Parathyroid adenoma (tissue), 2 donors: ENCODE results near the gene TRABD2B.

Source experiments
- H2AFZ ChIP-seq: fragments of 300-600 bp; sonication (generic); one replicate; pipeline ENCODE4 v1.7.0; 2017; ENCODE audit warnings: antibody characterized with exemption, mild to moderate bottlenecking
- H3K27ac ChIP-seq: fragments of 300-600 bp; sonication (generic); one replicate; pipeline ENCODE4 v1.7.0; 2017
- H3K27me3 ChIP-seq: fragments of 300-600 bp; sonication (generic); one replicate; pipeline ENCODE4 v1.7.0; 2017; ENCODE audit warnings: low read length; ENCODE audit not compliant: control insufficient read depth, insufficient read depth
- H3K36me3 ChIP-seq: fragments of 300-600 bp; sonication (generic); one replicate; pipeline ENCODE4 v1.7.0; 2017; ENCODE audit warnings: low read length; ENCODE audit not compliant: control insufficient read depth, insufficient read depth
- H3K4me1 ChIP-seq: fragments of 300-600 bp; sonication (generic); one replicate; pipeline ENCODE4 v1.7.0; 2017; ENCODE audit warnings: control low read depth
- H3K4me2 ChIP-seq: fragments of 300-600 bp; sonication (generic); one replicate; pipeline ENCODE4 v1.7.0; 2017; ENCODE audit warnings: low read length
- H3K4me3 ChIP-seq: fragments of 300-600 bp; sonication (generic); one replicate; pipeline ENCODE4 v1.7.0; 2017; ENCODE audit warnings: low read depth, low read length
- H3K79me2 ChIP-seq: fragments of 300-600 bp; sonication (generic); one replicate; pipeline ENCODE4 v1.7.0; 2017; ENCODE audit warnings: control low read depth
- H3K9ac ChIP-seq: fragments of 300-600 bp; sonication (generic); one replicate; pipeline ENCODE4 v1.7.0; 2017; ENCODE audit warnings: mild to moderate bottlenecking
- H3K9me3 ChIP-seq: fragments of 300-600 bp; sonication (generic); one replicate; pipeline ENCODE4 v1.7.0; 2017; ENCODE audit warnings: low read length; ENCODE audit not compliant: control insufficient read depth
- CTCF ChIP-seq: fragments of 300-600 bp; sonication (generic); IDR thresholded peaks from one replicate; pipeline ENCODE4 v1.7.0; 2017; ENCODE audit warnings: antibody characterized with exemption, mild to moderate bottlenecking
- donor health status: primary hyperparathyroidism.

TRABD2B gene

DNA sequence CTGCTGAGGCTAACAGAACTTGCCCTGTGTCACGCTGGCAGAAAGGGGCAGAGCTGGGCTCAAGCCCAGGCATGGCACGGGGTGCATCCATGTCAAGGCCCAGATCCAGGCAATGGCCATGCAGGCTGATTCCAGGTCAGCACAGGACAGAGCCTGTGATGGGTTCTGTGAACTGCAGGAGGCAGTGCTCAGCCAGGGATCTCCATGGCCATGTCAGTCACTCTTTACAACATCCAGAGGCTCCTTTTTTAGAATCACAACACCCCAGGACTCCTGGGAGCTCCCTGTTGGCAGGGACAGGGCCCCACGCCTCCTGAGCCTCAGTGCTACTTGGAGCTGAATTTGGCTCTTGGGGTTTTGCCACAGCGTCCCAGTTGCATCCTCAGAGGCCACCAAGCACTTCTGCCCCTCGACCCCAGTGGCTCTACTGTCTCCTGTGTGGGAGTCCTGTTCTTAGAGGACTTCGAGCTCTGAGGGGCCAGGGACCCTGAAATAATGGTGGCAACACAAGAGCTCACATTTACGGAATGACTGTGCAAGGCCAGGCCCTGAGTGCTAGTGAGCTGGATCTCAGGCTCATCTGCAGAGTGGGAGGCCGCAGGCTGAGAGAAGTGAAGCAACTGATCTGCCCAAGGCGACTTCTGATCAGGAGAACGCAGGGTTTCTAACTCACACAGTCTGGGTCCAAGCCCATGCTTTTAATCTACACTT lies 211.5 kb downstream of the TRABD2B start:
- H3K79me2 ChIP-seq: no peaks in the 10 kb centered on the region
- no peaks in the 10 kb centered on the region for H3K9me3 ChIP-seq
- H3K4me2 ChIP-seq: no peak overlapping the region
- no peak overlapping the region for H3K27ac ChIP-seq
- H3K27me3 ChIP-seq: no peaks in the 10 kb centered on the region
- no peak overlapping the region for H3K4me3 ChIP-seq
- no peaks in the 10 kb centered on the region for H3K36me3 ChIP-seq
- H3K4me1 ChIP-seq: no peaks in the 10 kb centered on the region
- no peak overlapping the region for H3K9ac ChIP-seq
- no peak overlapping the region for H2AFZ ChIP-seq
- TF ChIP-seq CTCF: no peak

DNA sequence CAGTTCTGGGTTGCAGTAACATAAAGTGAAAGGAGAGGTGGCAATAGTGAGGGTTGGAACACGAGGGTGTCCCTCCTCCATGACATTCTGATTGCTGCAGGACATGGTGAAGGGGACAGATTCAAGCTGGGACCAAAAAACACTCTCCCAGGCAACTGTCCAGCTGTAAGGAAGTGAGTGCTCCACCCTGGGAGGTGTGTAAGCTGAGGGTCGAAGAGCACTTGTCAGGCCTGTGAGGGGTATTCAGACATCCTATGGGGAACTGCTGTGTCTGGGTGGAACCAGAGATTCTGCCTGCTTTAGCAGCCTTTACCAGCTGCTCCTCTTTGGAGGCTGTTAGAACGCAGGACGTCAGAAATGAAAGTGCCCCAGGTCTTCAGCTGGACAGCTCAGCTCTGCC lies 212.1 kb downstream of the TRABD2B start:
- no peak for TF ChIP-seq CTCF
- no peaks in the 10 kb centered on the region for H3K9me3 ChIP-seq
- no peaks in the 10 kb centered on the region for H3K27me3 ChIP-seq
- H3K36me3 ChIP-seq: no peaks in the 10 kb centered on the region
- H2AFZ ChIP-seq: no peak overlapping the region
- no peak overlapping the region for H3K9ac ChIP-seq
- no peaks in the 10 kb centered on the region for H3K4me1 ChIP-seq
- H3K27ac ChIP-seq: no peak overlapping the region
- H3K4me3 ChIP-seq: no peak overlapping the region
- no peaks in the 10 kb centered on the region for H3K79me2 ChIP-seq
- H3K4me2 ChIP-seq: no peak overlapping the region

GRCh38 chr1:47784497-47784822 lies 212.7 kb downstream of the TRABD2B start:
- Histone ChIP-seq H3K9me3 (no peaks in the 10 kb centered on the region), H3K4me1 (no peaks in the 10 kb centered on the region), H3K4me3 (no peak overlapping the region), H3K27ac (no peak overlapping the region), H3K9ac (no peak overlapping the region), H3K4me2 (no peak overlapping the region), H3K36me3 (no peaks in the 10 kb centered on the region), H3K79me2 (no peaks in the 10 kb centered on the region), H3K27me3 (no peaks in the 10 kb centered on the region), H2AFZ (no peak overlapping the region)
- no peak for TF ChIP-seq CTCF

DNA sequence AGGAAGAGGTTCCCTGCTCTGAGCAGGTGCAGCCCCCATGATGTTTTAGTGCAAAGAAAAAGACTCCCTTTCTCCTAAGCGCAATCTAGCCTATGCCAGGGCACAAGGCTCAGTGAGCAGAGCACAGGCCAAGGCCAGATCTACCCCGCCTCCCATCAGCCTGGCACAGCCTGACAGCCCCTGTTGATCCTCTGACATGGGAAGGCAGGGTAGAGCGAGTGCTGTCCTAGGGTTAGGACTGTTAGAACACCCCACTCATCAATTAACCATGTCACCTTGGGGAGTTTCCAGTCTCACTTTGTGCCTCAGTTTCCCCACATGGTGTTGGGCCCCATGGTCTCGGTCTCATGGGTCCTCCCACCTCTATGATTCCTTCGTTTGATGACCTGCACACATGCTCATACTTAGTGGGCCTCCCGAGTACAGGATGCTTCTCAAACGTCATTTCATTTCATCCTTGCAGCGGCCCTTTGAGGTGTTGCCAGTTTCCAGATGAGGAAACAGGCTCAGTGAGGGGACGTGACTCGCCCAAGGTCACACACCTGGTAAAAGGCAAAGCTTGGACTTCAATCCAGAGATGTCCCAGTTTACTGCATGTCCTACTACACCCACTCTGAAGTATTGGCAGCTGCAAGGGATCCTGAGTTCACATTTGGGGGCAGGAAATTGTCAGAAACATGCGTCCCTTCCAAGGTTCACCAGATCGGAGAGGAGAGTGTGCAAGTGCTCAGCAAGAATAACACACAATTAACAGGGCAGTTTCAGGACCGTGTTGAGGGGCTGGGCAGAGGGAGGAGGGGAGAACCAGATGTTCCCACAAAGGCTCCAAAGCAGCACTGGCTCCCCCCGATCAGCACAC lies 213.3 kb downstream of the TRABD2B start:
- H3K4me3 ChIP-seq: no peak overlapping the region
- H3K36me3 ChIP-seq: no peaks in the 10 kb centered on the region
- no peaks in the 10 kb centered on the region for H3K27me3 ChIP-seq
- H2AFZ ChIP-seq: no peak overlapping the region
- no peak overlapping the region for H3K9ac ChIP-seq
- no peaks in the 10 kb centered on the region for H3K9me3 ChIP-seq
- no peaks in the 10 kb centered on the region for H3K4me1 ChIP-seq
- no peak overlapping the region for H3K4me2 ChIP-seq
- no peak for TF ChIP-seq CTCF
- no peaks in the 10 kb centered on the region for H3K79me2 ChIP-seq
- H3K27ac ChIP-seq: no peak overlapping the region
